Stimulated activated CD4-positive, alpha-beta T cell treated with anti-CD3 and anti-CD28 coated beads, Interleukin-15, amount 100 ng/mL, for 48 hours (primary cell): Measurements from ENCODE around the gene MAP4.
"Not testable (repeated sequence)": the region's sequence is repeated elsewhere in the genome, so short reads cannot be mapped to it uniquely, and the experiment has no call there.

Experiments used
- DNase-seq, 2 donors: peaks; one replicate each; pipeline ENCODE4 v3.0.0-alpha.2; 2020; ENCODE audit warnings: low read depth in 2 of 2

The MAP4 gene

GRCh38 chr3:48016301-48016973, at the start of gene MAP4:
TSS of gene MAP4 (minus strand) at chr3:48016416. CDS start at chr3:47998860, 17,556 bp downstream.
- DNase-seq: no peak

- no peak for DNase-seq
Observed at GRCh38 chr3:48065035-48065434, 48.8 kb upstream of the MAP4 start.

- DNase-seq: no peak
Observed at GRCh38 chr3:48064292-48064829, 48.1 kb upstream of the MAP4 start.

- DNase-seq: not testable (repeated sequence)
Observed at GRCh38 chr3:48061586-48061985, 45.4 kb upstream of the MAP4 start.

- no peak for DNase-seq
Observed at GRCh38 chr3:48058091-48058490, 41.9 kb upstream of the MAP4 start.

- no peak for DNase-seq
Observed at GRCh38 chr3:48057521-48057920, 41.3 kb upstream of the MAP4 start.

GRCh38 chr3:48047841-48048464, 31.7 kb upstream of the MAP4 start:
- DNase-seq: no peak

- DNase-seq: no peak
Observed at GRCh38 chr3:48042071-48042760, 26.0 kb upstream of the MAP4 start.

GRCh38 chr3:48039487-48040190, 23.4 kb upstream of the MAP4 start:
- DNase-seq: no peak

GRCh38 chr3:48038971-48039481, 22.8 kb upstream of the MAP4 start:
- DNase-seq: no peak

GRCh38 chr3:48034000-48034516, 17.8 kb upstream of the MAP4 start:
- no peak for DNase-seq

GRCh38 chr3:48030188-48030587, 14.0 kb upstream of the MAP4 start:
- DNase-seq: no peak

GRCh38 chr3:48026951-48027908, 11.0 kb upstream of the MAP4 start:
- no peak for DNase-seq

GRCh38 chr3:48026098-48026497, 9.9 kb upstream of the MAP4 start:
- DNase-seq: no peak

GRCh38 chr3:48024401-48024800, 8.2 kb upstream of the MAP4 start:
- no peak for DNase-seq

GRCh38 chr3:48023377-48023776, 7.2 kb upstream of the MAP4 start:
- DNase-seq: no peak

- no peak for DNase-seq
Observed at GRCh38 chr3:48022178-48022577, 6.0 kb upstream of the MAP4 start.

GRCh38 chr3:48018841-48019240, 2.6 kb upstream of the MAP4 start:
- no peak for DNase-seq

GRCh38 chr3:48015431-48016180, 610 bp downstream of the MAP4 start:
- no peak for DNase-seq

- DNase-seq: no peak
Observed at GRCh38 chr3:48014358-48014757, 1.9 kb downstream of the MAP4 start.
